Sigmoid colon (tissue), 4 donors: ENCODE data around the gene CEACAM19.

Experiments
- EP300 ChIP-seq, 4 donors: sonication (generic); formaldehyde crosslinking; IDR thresholded peaks; one replicate each; pipeline ENCODE4 v1.6.1; 2017; ENCODE audit warnings: antibody characterized with exemption in 4 of 4
- POLR2A ChIP-seq, 2 donors: fragments of 450-650 bp; IDR thresholded peaks; one replicate each; pipeline ENCODE4 v1.6.1; 2016; ENCODE audit warnings: antibody characterized with exemption in 2 of 2, mild to moderate bottlenecking in 2 of 2, moderate library complexity in 2 of 2
- POLR2AphosphoS5 ChIP-seq, 4 donors: sonication (generic); formaldehyde crosslinking; IDR thresholded peaks; one replicate each; pipeline ENCODE4 v1.6.1; 2017; ENCODE audit warnings: antibody characterized with exemption in 4 of 4
- TF ChIP-seq, protein P1 (sequence below), 4 experiments: fragments of 450-650 bp in 3 of 4; fragments of 200-600 bp in 1 of 4; IDR thresholded peaks; one replicate each; pipeline ENCODE4 v1.5.1; 2016 to 2019; ENCODE audit warnings: antibody characterized with exemption in 4 of 4, mild to moderate bottlenecking in 3 of 4, moderate library complexity in 2 of 4

DNA sequence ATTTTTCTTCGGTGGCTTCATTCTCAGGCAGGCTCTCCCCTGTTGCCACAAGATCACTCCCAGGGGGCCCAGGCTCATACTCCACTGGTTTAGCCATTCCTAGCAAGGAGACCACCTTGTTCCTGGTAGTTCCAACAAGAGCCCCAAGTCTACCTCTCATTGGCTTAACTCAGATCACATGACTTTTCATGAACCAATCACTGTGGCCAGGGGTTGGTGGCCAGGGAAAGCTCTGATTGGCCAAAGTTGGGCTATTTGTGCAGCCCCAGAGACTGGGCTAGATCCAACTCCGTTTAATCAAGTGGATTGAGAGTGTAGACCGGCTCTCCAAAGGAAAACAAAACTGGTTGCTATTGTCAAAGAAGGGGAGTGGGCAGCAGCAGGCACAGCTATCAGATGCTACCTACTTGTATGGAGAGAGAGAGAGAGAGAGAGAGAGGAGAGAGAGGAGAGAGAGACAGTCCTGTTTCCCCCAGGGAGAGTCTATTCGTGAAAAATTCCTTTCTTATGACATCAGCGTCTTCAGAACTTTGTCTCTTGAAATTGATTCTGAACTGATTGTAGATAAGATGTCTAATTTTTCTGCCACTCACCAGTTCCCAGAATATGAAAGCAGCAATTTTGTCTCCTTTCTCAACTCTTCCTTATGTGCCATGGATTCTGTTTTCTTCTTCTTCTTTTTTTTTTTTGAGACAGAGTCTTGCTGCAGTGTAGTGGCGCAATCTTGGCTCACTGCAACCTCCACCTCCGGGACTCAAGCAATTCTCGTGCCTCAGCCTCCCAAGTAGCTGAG lies 5.9 kb downstream of the CEACAM19 start:
- TF ChIP-seq, protein P1, sequence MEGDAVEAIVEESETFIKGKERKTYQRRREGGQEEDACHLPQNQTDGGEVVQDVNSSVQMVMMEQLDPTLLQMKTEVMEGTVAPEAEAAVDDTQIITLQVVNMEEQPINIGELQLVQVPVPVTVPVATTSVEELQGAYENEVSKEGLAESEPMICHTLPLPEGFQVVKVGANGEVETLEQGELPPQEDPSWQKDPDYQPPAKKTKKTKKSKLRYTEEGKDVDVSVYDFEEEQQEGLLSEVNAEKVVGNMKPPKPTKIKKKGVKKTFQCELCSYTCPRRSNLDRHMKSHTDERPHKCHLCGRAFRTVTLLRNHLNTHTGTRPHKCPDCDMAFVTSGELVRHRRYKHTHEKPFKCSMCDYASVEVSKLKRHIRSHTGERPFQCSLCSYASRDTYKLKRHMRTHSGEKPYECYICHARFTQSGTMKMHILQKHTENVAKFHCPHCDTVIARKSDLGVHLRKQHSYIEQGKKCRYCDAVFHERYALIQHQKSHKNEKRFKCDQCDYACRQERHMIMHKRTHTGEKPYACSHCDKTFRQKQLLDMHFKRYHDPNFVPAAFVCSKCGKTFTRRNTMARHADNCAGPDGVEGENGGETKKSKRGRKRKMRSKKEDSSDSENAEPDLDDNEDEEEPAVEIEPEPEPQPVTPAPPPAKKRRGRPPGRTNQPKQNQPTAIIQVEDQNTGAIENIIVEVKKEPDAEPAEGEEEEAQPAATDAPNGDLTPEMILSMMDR (IDR thresholded peaks at IDR 0.05) = no peak
- no peak for TF ChIP-seq POLR2AphosphoS5 (IDR thresholded peaks at IDR 0.05)
- TF ChIP-seq POLR2A (IDR thresholded peaks at IDR 0.05) = no peak
- no peak for TF ChIP-seq EP300 (IDR thresholded peaks at IDR 0.05)
